Measurements from ENCODE around the gene BCL3. TPM values are rescaled to one million over a fixed set of nuclear protein-coding genes. Genes with fewer than 3 reads are reported as not detected.
"Not testable (repeated sequence)": the region's sequence is repeated elsewhere in the genome, so short reads cannot be mapped to it uniquely, and the experiment has no call there.

Gene BCL3
- total RNA-seq, 2 donors from 2014 or later, result 76.4 to 99.5 TPM

- TF ChIP-seq, protein P1, sequence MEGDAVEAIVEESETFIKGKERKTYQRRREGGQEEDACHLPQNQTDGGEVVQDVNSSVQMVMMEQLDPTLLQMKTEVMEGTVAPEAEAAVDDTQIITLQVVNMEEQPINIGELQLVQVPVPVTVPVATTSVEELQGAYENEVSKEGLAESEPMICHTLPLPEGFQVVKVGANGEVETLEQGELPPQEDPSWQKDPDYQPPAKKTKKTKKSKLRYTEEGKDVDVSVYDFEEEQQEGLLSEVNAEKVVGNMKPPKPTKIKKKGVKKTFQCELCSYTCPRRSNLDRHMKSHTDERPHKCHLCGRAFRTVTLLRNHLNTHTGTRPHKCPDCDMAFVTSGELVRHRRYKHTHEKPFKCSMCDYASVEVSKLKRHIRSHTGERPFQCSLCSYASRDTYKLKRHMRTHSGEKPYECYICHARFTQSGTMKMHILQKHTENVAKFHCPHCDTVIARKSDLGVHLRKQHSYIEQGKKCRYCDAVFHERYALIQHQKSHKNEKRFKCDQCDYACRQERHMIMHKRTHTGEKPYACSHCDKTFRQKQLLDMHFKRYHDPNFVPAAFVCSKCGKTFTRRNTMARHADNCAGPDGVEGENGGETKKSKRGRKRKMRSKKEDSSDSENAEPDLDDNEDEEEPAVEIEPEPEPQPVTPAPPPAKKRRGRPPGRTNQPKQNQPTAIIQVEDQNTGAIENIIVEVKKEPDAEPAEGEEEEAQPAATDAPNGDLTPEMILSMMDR (IDR thresholded peaks at IDR 0.05), result no peak
- H3K4me1 ChIP-seq, result peaks cover 7% of the 10 kb centered on the region
- no peak overlapping the region for H3K4me3 ChIP-seq
- H3K9me3 ChIP-seq, result no peaks in the 10 kb centered on the region
- H3K36me3 ChIP-seq, result peaks cover 4% of the 10 kb centered on the region
- H3K27me3 ChIP-seq, result no peaks in the 10 kb centered on the region
- peak overlapping the region; percentile 73 for H3K27ac ChIP-seq
- H3K9ac ChIP-seq (ENCODE audit: low read depth in 2 of 2, low read length in 2 of 2), result peak overlapping the region in 1 of 2 donors; percentile 87
- intact Hi-C loops (cut with DNase I), result no loop called here
- DNase-seq, result peak; percentile 66
These were observed 29.2 kb upstream of the BCL3 start for GRCh38 chr19:44719262-44719701.

DNA sequence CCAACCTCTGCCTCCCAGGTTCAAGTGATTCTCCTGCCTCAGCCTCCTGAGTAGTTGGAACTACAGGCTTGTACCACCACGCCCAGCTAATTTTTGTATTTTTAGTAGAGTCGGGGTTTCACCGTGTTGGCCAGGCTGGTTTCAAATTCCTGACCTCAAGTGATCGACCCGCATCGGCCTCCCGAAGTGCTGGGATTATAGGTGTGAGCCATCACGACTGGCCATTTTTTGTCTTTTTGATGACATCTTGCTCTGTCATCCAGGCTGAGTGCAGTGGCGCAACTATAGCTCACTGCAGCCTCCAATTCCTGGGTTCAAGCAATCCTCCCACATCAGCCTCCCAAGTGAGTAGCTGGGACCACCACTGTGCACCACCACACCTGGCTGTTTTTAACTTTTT, 28.1 kb upstream of the BCL3 start:
- not testable (repeated sequence) for H3K9me3 ChIP-seq; H3K9ac ChIP-seq (ENCODE audit: low read depth in 2 of 2, low read length in 2 of 2); H3K4me3 ChIP-seq; H3K36me3 ChIP-seq; DNase-seq; H3K27ac ChIP-seq; H3K4me1 ChIP-seq; H3K27me3 ChIP-seq
- intact Hi-C loops (cut with DNase I), result loop anchor here (5.0 kb wide), 1 partner anchor 33 kb away; no protein-coding TSS in a partner anchor

GRCh38 chr19:44720945-44721344, 27.6 kb upstream of the BCL3 start:
- Histone ChIP-seq H3K27me3 (no peaks in the 10 kb centered on the region), H3K27ac (no peak overlapping the region), H3K4me3 (no peak overlapping the region), H3K9ac (ENCODE audit: low read depth in 2 of 2, low read length in 2 of 2) (no peak overlapping the region), H3K4me1 (peaks cover 11% of the 10 kb centered on the region), H3K9me3 (no peaks in the 10 kb centered on the region), H3K36me3 (no peaks in the 10 kb centered on the region)
- TF ChIP-seq, protein P1 (IDR thresholded peaks at IDR 0.05), result no peak
- intact Hi-C loops (cut with DNase I), result loop anchor here (5.0 kb wide), 1 partner anchor 34 kb away; no protein-coding TSS in a partner anchor
- DNase-seq, result no peak

DNA sequence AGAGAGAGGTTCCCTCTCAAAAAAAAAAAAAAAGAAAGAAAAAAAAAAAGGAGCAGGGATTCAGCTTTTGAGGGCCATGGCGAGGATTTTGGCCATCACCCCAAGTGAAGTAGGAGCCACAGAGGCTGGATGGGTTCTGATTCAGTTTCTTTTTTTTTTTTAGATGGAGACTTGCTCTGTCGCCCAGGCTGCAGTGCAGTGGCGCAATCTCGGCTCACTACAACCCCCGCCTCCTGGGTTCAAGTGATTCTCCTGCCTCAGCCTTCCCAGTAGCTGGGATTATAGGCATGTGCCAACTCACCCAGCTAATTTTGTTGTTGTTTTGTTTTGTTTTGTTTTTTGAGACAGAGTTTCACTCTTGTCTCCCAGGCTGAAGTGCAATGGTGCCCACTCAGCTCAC, 27.1 kb upstream of the BCL3 start:
- not testable (repeated sequence) for H3K4me3 ChIP-seq; H3K9ac ChIP-seq (ENCODE audit: low read depth in 2 of 2, low read length in 2 of 2); H3K27me3 ChIP-seq; H3K9me3 ChIP-seq; DNase-seq; H3K27ac ChIP-seq; H3K36me3 ChIP-seq
- H3K4me1 ChIP-seq, result peaks cover 11% of the 10 kb centered on the region
- intact Hi-C loops (cut with DNase I), result loop anchor here (5.0 kb wide), 1 partner anchor 34 kb away; no protein-coding TSS in a partner anchor

- no peaks in the 10 kb centered on the region for H3K27me3 ChIP-seq
- H3K9me3 ChIP-seq, result no peaks in the 10 kb centered on the region
- H3K4me3 ChIP-seq, result no peak overlapping the region
- no peak for DNase-seq
- H3K36me3 ChIP-seq, result no peaks in the 10 kb centered on the region
- no peak overlapping the region for H3K27ac ChIP-seq
- H3K9ac ChIP-seq (ENCODE audit: low read depth in 2 of 2, low read length in 2 of 2), result peak overlapping the region; percentile 25 to 57
- TF ChIP-seq, protein P1 (IDR thresholded peaks at IDR 0.05), result no peak
- intact Hi-C loops (cut with DNase I), result loop anchor here (1.0 to 5.0 kb wide), 2 partner anchors 35 to 49 kb away; no protein-coding TSS in a partner anchor
- H3K4me1 ChIP-seq, result peaks cover 11% of the 10 kb centered on the region
These were observed 26.1 kb upstream of the BCL3 start for GRCh38 chr19:44722131-44723121.

DNA sequence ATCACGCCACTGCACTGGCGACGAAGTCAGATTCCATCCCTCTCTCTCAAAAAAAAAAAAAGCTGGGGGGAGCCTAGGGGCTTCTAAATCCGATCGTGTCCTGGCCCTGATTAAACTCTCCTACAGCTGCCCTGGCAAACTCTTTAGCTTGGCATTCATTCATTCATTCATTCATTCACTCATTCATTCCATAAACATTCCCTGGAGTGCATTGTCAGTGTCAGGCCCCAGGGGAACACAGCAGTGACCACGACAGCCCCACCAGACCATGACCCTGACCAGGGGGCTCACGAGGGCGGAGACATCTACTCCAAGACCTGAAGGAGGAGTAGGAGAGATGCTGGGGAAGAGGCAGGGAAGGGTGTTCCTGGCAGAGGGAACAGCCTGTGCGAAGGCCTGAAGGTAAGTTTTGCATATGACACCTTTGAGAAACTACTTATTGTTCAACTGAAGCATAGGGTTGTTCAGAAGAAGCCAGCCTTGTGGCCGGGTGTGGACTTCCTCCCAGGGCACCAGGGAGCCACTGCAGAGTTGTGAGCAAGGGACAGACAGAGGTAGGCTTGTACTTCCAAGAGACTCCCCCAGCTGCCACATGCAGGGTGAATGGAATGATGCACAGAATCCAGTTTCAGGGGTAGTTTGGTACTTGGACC, 25.1 kb upstream of the BCL3 start:
- DNase-seq, result no peak
- H3K27me3 ChIP-seq, result no peaks in the 10 kb centered on the region
- H3K4me3 ChIP-seq, result peak overlapping the region; percentile 34
- H3K9me3 ChIP-seq, result no peaks in the 10 kb centered on the region
- peak overlapping the region; percentile 26 to 86 for H3K9ac ChIP-seq (ENCODE audit: low read depth in 2 of 2, low read length in 2 of 2)
- peaks cover 11% of the 10 kb centered on the region for H3K4me1 ChIP-seq
- TF ChIP-seq, protein P1 (IDR thresholded peaks at IDR 0.05), result no peak
- H3K27ac ChIP-seq, result peak overlapping the region; percentile 89
- no peaks in the 10 kb centered on the region for H3K36me3 ChIP-seq
- intact Hi-C loops (cut with DNase I), result loop anchor here (5.0 kb wide), 1 partner anchor 36 kb away; no protein-coding TSS in a partner anchor
